HepG2 (cell line): ENCODE measurements around the gene GALK2.

Source experiments
- E2F1 ChIP-seq: sonication (generic); formaldehyde crosslinking; IDR thresholded peaks from 2 replicates; pipeline ENCODE4 v1.5.0; 2020; ENCODE audit warnings: missing genetic modification reagents
- EZH2 ChIP-seq: conservative IDR thresholded peaks from 2 replicates; pipeline ENCODE4 v1.6.1; 2012; ENCODE audit warnings: mild to moderate bottlenecking, low read depth, low read length, moderate library complexity
- REST ChIP-seq, 2 experiments: IDR thresholded peaks; 2 replicates each; pipeline ENCODE4 v1.6.1; 2011 to 2012; ENCODE audit warnings: low read length in 2 of 2, borderline replicate concordance in 1 of 2, low read depth in 1 of 2, mild to moderate bottlenecking in 1 of 2, moderate library complexity in 1 of 2
- SETDB1 ChIP-seq: sonication (generic); formaldehyde crosslinking; IDR thresholded peaks from 2 replicates; pipeline ENCODE4 v1.5.1; 2020; ENCODE audit warnings: missing genetic modification reagents, mild to moderate bottlenecking, borderline replicate concordance
- TAF1 ChIP-seq: sonication (generic); formaldehyde crosslinking; IDR thresholded peaks from 2 replicates; pipeline ENCODE4 v1.4.0; 2020; ENCODE audit warnings: missing genetic modification reagents
- ZBTB20 ChIP-seq: sonication (generic); formaldehyde crosslinking; IDR thresholded peaks from 2 replicates; pipeline ENCODE4 v1.8.1; 2023; ENCODE audit warnings: missing genetic modification reagents, low read depth, mild to moderate bottlenecking, borderline replicate concordance
- ZFP37 ChIP-seq: sonication (generic); formaldehyde crosslinking; IDR thresholded peaks from 2 replicates; pipeline ENCODE4 v1.4.0; 2020; ENCODE audit warnings: missing genetic modification reagents, borderline replicate concordance
- ZSCAN29 ChIP-seq: sonication (generic); formaldehyde crosslinking; conservative IDR thresholded peaks from 2 replicates; pipeline ENCODE4 v1.4.0; 2020; ENCODE audit warnings: mild to moderate bottlenecking, missing genetic modification reagents

- TF ChIP-seq SETDB1 (CRISPR knock-in tag): no peak
- no peak for TF ChIP-seq E2F1 (CRISPR knock-in tag)
- no peak for TF ChIP-seq REST (IDR thresholded peaks at IDR 0.05; ENCODE audit: borderline replicate concordance in 1 of 2, low read depth in 1 of 2, low read length in 2 of 2)
- no peak for TF ChIP-seq ZSCAN29 (CRISPR knock-in tag)
- TF ChIP-seq EZH2: no peak
- no peak for TF ChIP-seq ZFP37
- TF ChIP-seq TAF1 (CRISPR knock-in tag): no peak
- TF ChIP-seq ZBTB20: no peak
Observed at GRCh38 chr15:49361370-49361769, 191.3 kb downstream of the GALK2 start.
